ENCODE data around the gene ARHGAP24.
"Not testable (repeated sequence)": the region's sequence is repeated elsewhere in the genome, so short reads cannot be mapped to it uniquely, and the experiment has no call there.

The ARHGAP24 gene

DNA sequence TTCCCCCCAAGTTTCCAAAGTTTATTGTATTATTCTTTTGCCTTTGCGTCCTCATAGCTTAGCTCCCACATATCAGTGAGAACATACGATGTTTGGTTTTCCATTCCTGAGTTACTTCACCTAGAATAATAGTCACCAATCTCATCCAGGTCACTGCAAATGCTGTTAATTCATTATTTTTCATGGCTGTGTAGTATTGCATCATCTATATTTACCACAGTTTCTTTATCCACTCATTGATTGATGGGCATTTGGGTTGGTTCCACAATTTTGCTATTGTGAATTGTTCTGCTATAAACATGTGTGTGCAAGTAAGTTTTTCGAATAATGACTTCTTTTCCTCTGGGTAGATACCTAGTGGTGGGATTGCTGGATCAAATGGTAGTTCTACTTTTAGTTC, 43.6 kb downstream of the ARHGAP24 start:
- DNase-seq: not testable (repeated sequence)

DNA sequence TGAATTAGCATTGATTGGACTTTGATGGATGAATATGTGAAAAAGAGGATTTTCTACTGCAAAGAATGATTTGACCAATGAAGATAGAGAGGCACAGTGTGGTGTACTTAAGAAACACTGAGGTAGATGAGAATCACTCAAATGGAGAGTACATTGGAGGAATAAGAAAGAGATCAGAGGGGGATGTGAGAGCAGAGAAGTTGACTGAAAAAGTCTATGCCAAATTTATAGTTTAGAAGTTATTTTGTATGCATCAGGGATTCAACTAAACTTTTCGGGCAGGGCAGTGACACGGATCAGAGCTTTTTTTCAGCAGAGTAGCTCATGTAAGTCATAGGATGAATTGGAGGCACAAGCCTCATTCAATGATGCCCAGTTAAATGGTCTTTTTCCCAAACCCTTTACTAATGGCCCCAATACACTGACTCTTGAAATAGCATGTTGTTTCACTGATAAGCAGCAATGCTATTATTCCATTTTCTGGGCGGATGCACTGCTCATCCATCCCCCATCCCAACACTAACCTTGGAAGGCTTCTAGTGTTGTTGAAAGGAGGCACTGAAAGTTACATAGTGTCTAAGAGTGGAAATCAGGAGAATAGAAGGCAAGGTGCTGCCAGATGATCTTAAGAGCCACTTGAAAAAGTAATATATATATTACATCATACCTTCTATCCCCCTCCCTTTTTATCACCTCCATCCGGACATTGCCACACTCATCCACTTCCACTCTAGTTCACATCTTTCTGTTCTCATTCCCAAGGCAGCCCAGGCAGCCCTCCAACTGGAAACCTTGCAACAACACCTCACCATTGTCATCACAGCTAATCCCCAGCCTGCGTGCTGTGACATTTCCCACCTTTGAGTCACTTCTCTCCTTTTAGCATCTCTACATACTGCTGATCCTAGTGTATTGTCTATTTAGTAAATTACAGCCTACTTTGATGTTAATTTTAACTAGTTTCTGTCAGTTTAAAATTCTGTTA, 46.1 kb downstream of the ARHGAP24 start:
- no peak for DNase-seq

DNA sequence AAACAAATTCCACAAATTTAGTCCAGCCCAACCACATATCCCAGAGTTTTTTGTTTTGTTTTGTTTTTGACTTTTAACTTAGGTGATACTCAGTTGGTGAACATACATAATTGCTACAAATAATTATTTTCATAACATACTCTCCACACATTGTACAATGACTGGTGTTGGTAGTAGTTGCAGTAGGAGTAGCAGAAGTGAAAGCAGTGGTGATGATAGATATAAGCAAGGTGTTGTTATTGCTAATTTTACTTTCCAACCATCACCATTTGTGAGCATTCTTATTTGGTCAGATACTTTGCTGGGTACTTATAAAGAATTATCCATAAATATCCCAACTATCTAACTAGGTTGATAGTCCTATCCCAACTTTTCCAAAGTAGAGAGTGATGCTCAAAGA, 47.3 kb downstream of the ARHGAP24 start:
- DNase-seq: no peak

DNA sequence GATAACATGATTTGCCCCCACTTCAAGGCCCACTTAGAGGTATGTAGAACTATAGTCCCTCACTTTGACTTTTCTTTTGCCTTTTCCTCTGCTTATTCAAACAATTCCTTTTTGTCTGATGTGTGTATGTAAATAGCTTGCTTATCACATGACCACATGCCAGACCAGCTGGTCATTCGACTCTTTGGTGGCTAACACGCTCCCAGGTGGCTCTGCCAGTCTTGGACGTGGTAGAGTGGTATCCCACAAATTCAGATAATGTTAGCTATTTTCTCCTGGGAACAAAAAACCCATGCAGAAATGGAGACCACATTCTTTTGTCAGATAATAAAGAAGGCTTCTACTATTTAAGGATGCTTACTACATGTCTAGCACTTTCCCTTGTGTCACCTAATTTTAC, 47.9 kb downstream of the ARHGAP24 start:
- DNase-seq: no peak

DNA sequence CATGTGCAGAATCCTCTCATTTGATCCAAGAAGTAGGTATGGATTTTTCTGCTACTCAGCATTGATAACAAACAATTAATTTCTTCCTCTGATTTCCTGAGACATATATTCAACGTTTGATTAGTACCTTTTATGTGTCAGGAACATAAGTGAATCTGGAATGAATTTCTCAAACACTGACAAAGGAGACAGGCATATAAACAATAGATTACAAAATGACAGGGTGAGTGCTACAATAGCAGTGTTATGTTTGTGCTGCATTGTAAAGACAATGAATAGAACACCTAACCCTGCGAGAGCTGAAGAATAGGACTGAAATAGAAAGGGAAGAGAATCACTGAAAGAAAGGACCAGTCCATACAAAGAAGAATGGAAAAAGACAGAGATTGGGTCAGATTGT, 52.9 kb downstream of the ARHGAP24 start:
- DNase-seq: no peak

DNA sequence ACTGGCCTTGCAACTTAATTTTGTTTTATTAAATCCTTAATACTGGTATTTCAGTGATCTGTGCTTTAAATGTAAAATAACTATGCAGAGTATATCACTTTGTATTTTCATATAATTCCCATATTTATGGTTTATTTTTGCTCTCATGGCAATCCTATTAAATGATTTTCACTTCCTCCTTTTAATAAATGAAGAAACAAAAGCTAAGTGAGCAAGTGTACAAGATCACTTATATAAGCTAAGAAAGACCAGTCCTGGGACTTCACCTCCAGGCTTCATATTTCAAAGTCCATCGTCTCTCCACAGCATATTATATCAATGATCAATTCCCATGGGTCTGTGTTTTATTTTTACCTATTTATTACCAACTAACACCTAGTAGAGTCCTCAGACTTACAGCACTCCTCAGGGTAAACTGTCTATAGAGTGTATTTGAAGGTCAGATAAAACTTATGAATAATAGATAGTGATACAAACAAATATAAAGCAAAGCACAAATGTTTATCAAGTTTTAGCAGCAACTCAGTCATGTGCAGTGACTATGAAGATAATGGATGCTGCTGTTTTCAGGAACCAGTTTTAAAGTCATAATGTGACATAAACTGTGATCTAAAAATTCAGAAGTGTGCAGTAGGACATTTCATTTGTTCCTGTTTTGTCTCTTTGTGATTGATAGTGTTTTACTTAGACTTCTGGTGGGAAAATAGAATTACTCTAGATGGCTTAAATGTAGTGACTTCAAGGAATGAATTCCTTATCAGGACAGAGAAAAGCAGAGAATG, 56.8 kb downstream of the ARHGAP24 start:
- no peak for DNase-seq

DNA sequence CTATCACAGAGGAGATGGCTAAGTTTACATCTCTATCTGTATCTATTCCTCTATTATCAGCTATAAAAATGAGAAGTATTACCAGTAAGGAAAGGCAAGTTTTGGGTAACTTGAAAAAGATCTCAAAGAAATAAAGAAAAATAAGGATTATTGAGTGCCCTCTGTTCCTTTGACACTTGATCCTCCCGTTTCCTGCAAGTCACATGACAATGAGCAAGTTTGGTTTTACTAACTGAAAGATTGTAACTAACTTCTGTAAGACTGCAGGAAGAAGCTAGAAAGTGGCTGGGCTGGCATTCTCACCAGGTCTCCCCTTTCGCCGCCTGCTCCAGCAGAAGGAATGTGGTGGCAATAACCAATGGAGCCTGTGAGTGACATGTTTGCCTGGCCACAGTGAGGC, 59.2 kb downstream of the ARHGAP24 start:
- no peak for DNase-seq

DNA sequence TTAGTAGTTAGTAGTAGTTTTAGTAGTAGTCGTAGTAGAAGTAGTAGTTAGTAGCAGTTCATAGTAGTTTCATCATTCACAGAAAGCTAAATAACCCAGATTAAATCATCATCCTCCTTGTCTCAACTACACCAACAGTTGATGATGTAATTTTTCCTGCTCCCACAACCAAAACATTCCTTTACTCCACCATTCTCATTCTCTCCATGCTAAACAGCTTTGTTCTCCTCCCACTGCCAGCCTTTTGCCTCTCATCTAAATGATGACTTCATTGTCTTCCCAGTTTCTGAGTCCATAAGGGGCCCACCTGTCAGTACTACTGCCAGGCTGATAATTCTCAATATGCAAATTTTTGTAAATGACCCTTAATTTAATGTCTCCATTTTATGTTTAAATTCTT, 68.9 kb downstream of the ARHGAP24 start:
- no peak for DNase-seq

DNA sequence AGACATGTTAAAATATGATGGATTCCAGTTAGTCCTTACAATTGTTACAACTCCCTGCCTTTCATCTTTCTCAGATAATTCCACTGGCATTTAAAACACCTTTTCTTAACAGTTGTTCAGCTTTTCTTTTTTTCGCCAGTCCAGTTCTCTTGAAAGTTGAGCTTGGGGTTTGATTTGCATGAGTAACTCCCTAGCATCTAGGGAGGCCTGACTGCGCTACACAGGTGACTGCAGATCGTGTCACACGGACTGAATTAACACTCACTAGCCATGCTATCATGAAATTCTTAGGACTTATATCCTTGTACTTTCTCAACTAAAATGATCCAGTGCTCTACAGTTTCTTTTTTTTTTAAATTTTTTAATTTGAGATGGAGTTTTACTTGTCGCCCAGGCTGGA, 69.8 kb downstream of the ARHGAP24 start:
- no peak for DNase-seq

DNA sequence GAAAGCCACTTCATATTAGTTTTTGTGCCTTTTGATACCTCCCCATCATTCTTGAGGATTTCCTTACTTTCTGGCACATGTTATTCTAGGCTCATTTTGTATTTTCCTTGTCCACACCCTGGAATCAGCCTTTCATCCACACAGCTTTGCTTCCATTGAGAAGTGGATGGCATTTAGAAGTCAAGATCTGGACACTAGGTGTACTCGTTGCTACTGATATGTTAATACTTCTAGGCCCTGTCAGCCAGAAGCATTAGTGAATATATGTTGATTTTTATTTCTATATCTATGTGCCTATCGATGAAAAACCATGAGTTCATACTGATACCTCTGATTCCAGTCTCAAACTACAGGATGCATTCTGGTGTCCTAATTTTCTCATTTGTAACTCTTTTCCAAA, 73.2 kb downstream of the ARHGAP24 start:
- no peak for DNase-seq

DNA sequence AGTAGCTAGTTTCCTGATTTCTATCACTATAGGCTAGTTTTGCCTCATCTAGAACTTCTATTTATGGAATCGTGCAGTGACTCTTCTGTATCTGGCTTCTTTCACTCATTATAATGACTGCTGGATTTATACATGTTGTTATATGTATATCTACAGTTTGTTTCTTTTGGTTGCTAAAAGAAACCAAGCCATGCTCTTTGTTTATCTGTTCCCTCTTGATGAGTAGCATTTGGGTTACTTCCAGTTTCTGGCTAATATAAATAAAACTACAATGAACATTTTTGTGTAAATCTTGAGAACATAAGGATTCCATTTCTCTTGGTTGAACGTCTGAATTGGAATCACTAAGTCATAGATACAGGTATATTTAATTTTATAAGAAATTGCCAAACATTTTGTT, 73.9 kb downstream of the ARHGAP24 start:
- DNase-seq: no peak

DNA sequence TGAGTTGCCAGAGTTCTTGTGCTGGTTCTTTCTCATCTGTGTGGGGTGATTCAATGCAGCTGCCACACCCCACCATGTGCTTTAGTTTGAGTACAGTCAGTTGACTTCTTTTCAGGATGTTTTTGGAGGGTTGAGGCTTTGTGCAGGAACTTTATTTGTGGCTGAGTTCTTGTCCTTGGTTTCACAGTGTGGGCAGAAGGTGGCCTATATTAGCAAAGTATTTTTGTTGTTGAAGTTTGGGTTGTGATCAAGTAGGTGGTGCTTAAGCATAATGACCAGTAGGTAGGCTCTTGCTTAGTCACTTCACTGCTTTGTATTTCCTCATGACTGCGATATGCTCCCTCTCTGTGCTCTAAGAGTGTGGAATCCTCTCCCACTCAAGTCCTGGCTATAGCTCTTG, 80.3 kb downstream of the ARHGAP24 start:
- no peak for DNase-seq

DNA sequence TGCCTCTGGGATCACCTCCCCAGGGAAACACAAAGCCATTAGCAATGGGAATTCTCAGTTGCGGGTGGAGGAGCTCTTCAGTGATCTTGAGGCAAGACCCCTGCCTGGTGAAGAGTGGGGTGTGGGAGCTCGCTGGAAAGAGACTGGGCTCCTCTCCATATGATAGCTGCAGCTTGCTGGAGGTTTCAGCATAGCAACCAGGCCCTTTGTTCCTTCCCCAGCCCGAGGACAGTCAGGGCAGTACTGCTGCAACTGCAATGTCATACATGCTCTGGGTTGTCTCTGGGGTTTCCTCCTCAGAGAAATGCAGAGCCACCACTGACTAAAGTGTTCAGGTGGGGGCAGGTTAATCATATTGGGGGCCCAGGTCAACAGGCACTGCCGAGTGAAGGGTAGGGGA, 81.3 kb downstream of the ARHGAP24 start:
- no peak for DNase-seq

DNA sequence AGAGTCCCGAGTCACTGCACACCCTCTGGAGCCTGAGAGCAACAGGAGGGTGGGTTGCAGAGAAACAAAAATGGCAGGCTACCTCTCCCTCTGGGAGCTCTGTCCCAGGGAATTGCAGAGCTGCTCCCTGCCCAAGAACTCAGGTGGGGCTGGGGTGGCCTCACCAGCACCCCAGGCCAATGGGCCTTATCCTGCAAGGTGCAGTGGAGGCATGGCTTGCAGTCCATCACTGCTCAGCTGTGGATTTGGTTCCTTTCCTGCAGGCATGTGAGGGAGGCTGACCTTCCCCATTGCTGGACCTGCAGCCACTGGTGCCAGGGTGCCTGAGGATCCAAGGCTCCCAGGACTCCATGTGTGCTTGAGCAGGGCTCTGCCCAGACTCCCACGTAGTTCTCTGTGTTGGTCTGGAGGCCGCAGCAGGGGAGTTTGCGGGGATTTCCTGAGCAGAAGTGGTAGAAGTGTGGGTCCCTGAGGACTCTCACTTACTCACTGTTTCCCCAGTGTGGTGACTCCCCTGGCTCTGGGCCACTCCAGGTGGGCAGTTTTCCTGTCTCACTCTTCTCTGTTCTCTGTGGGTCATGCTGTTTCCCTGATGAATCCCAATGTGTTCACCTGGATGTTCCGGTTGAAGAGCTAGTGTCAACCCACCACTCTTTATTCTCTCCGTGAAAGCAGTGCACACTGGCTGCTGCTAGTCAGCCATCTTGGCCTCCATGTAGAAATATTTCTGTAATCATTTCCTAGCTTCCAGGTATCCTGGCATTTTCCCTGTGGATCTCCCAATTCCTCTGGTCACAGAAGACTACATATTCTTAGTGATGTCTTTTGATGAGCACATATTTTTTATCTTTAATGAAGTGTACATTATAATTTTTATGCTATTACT, 82.3 kb downstream of the ARHGAP24 start:
- DNase-seq: no peak

DNA sequence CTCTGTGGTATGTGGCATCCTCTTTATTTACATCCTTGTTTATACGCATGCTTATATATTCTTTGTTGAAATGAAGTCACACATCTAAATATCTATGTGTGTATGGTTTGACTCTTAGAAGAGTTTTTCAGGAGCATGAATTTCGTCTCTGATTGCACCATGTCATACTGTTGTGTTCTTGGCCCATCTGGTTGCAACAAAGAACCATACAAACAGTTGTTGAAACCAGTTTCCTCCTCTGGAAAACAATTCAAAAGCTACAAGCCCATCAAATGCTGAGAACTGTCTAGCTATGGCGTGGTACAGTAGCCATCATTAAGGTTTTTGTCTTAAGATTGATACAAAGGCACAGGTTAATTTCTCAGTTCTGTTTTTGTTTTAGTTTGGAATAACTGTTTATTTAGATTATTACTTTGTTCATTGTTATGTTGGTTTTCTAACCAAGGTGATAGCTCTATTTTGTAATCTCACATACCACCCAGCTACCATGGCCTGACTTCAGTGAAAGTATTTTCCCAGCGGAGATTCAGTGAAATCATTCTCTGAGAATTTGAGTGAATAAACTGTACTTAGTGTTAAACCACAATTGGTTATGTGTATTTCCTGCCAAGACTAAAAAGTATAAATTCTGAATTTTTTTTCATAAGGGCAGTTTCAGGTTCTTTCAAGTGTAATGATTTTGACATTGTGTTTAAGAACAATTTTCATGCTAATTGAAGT, 91.0 kb downstream of the ARHGAP24 start:
- DNase-seq: no peak

DNA sequence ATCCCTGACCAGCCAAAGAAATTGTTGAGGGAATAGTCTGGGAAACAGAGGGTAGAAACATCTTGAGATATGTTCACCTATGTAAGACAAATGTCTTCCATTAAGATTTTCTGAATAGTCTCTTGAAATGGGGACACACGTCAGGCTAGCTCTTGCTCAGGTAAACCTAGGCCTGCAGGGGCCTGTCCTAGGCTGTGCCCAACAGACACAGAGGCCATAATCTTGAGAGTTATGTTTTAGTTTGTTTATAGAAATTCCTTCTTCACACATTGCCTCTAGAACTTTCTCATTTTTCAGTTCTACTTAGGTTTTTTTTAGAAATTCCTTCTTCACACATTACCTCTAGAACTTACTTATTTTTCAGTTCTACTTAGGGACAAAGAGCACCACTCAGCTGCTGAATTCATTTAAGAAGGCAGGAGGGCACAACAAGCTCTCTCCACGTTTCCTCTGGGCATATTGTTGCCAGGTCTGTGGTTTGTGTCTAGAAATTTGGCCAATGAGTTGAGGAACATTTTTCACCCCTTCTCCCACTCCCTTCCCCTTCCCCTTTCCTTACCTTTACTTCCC, 94.9 kb downstream of the ARHGAP24 start:
- DNase-seq: no peak

DNA sequence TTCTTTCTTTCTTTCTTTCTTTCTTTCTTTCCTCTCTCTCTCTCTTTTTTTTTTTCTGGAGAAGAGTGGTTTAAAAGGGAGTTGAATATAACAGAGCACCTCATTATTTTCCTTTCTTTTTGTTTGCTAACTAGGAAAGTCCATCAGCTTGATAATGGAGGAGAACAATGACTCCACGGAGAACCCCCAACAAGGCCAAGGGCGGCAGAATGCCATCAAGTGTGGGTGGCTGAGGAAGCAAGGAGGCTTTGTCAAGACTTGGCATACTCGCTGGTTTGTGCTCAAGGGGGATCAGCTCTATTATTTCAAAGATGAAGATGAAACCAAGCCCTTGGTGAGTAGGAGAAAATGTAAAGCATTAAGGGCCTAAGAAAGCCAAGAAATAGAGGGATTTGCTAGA, 95.4 kb downstream of the ARHGAP24 start:
- DNase-seq: no peak

DNA sequence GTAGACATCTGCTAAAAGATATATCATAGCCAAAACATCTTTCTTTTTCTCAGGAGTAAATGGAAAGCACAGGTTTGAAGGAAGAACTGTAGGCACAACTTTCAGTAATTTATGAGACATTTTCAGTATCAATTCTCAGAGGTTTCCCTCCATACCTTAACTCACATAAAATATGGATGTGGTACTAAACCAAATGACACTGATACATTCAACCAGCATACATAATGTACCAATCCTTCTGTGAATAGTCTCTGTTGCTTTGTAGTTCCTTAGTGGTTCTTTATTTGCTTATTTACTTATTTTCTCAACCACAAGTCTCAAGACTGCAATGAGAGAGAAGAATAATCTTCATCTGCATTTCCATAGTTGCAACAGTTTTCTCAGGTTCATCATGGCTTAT, 96.1 kb downstream of the ARHGAP24 start:
- no peak for DNase-seq

DNA sequence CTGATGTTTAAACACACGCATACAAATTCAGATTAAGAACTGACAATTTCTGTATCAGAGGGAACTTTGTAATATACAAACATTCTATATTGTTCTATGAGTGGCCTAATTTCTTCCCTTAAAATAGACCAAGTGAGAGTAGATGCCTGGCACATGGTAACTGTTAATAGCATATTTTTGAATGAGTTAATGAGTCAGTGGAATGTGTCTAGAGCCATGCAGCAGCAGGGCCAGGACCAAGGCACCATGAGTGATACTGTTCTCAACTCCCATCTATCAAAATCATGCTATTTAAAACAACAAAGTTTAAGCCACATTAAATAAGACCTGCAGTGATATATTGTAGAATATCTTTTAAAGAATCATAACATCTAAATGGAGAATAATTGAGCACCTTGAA, 98.3 kb downstream of the ARHGAP24 start:
- DNase-seq: no peak

DNA sequence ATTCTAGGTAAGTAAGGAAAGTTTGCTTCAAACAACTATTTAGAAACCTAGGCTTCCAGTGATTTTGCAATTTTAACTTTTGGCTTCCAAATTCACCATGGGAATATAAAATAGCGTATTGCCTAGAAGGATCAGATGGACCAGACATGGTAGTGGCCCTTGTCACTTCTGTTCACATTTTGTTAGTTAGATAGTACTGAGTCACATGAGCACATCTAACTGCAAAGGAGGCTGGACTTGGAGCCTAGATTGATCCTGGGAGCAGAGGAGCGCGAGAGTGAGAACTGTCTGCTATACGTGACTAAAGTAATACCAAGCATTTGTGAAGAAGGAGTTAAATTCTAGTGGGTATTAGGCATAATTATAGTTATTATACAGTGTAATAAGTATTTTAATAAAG, 102.4 kb downstream of the ARHGAP24 start:
- DNase-seq: no peak

DNA sequence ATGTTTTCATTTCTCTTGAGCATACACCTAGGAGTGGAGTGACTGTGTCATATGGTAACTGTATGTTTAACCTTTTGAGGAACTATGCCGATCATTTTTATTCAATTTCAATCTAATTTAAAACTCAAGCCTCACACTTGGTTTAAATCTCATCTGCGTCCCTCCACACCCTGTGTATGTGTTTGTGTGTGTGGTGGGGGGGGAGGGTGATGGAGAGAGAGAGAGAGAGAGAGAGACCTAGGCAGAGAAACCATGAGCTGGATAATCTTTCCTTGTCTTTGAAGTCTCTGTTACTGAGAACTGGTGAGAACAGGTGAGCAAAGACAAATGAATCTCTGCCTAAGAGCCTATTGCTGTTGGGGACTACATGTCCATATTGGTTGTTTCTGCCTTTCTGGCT, 105.0 kb downstream of the ARHGAP24 start:
- DNase-seq: no peak

DNA sequence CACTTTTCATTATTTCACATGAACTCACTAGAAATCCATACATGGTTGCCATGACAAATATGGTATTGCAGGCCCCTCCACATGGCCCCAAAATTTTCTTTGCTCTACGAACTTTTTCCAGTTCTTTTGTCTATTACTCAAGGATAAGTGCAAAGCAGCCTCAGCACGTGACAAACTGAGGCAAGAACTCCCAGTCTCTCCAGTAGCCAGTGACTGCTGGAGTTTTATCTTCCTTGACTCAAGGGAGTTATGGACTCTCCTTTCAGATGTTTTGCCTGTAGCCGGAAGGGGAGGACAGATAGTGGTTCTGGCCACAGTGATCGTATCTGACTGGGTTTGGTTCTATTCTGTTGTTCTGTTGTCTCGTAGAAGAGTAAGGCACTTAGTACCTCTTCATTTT, 105.5 kb downstream of the ARHGAP24 start:
- no peak for DNase-seq
